ENCODE data around the gene UBE2J2. TPM values are rescaled to one million over a fixed set of nuclear protein-coding genes. Genes with fewer than 3 reads are reported as not detected.

Gene UBE2J2
- total and polyA plus RNA-seq, 2 experiments from 2014 or later, result 49.7 to 63.5 TPM

GRCh38 chr1:1247341-1247913 is 26.2 kb downstream of the UBE2J2 start:
- no peaks in the 10 kb centered on the region for H3F3A ChIP-seq (ENCODE audit: insufficient read depth)
- no peak overlapping the region for H3K4me3 ChIP-seq
- peak overlapping the region; percentile 19 for H3K4me2 ChIP-seq (ENCODE audit: unreplicated experiment)
- H3K9me3 ChIP-seq (ENCODE audit: low read depth), result no peaks in the 10 kb centered on the region
- 54 to 57% methylated on average over 23 to 24 of the region's 25 CpGs for WGBS, 2 experiments (ENCODE audit: low coverage in 1 of 2, low lambda C conversion rate in 2 of 2, missing lambda C conversion rate in 2 of 2)
- H4K20me1 ChIP-seq (ENCODE audit: insufficient read depth), result no peaks in the 10 kb centered on the region
- in situ Hi-C loops (cut with MboI), result no loop called here
- no peak overlapping the region for H3K9ac ChIP-seq
- no peak overlapping the region for H2AFZ ChIP-seq
- no peaks in the 10 kb centered on the region for H3K27me3 ChIP-seq (replicated peaks; ENCODE audit: insufficient read depth)
- TF ChIP-seq EZH2 (IDR thresholded peaks at IDR 0.05; ENCODE audit: insufficient read depth, poor library complexity, severe bottlenecking) (no peak), EZH2phosphoT487 (IDR thresholded peaks at IDR 0.05; ENCODE audit: insufficient read depth, low read depth) (no peak)
- H3K4me1 ChIP-seq (ENCODE audit: insufficient read depth), result no peaks in the 10 kb centered on the region
- H3K79me2 ChIP-seq (ENCODE audit: insufficient read depth), result no peaks in the 10 kb centered on the region
- no peak overlapping the region for H3K27ac ChIP-seq
- no peak for DNase-seq
- H3K36me3 ChIP-seq (ENCODE audit: low read depth), result no peaks in the 10 kb centered on the region
- H3K9me2 ChIP-seq (ENCODE audit: insufficient read depth), result no peaks in the 10 kb centered on the region

- WGBS, 2 experiments (ENCODE audit: low coverage in 1 of 2, low lambda C conversion rate in 2 of 2, missing lambda C conversion rate in 2 of 2), result 11 to 15% methylated on average over 29 to 44 of the region's 74 CpGs
- peak within 1 kb of the TSS; percentile 39 for H3K4me2 ChIP-seq (ENCODE audit: unreplicated experiment)
- H2AFZ ChIP-seq, result no peak within 1 kb of the TSS
- peak; percentile 59 for DNase-seq
- H4K20me1 ChIP-seq (ENCODE audit: insufficient read depth), result no peaks in the 10 kb centered on the region
- H3K36me3 ChIP-seq (ENCODE audit: low read depth), result no peaks in the 10 kb centered on the region
- no peaks in the 10 kb centered on the region for H3K4me1 ChIP-seq (ENCODE audit: insufficient read depth)
- in situ Hi-C loops (cut with MboI), result no loop called here
- H3K9ac ChIP-seq, result no peak within 1 kb of the TSS
- no peak within 1 kb of the TSS for H3K27ac ChIP-seq
- H3F3A ChIP-seq (ENCODE audit: insufficient read depth), result no peaks in the 10 kb centered on the region
- no peak for TF ChIP-seq EZH2 (IDR thresholded peaks at IDR 0.05; ENCODE audit: insufficient read depth, poor library complexity, severe bottlenecking)
- TF ChIP-seq EZH2phosphoT487 (IDR thresholded peaks at IDR 0.05; ENCODE audit: insufficient read depth, low read depth), result no peak
- H3K9me3 ChIP-seq (ENCODE audit: low read depth), result no peaks in the 10 kb centered on the region
- H3K79me2 ChIP-seq (ENCODE audit: insufficient read depth), result no peaks in the 10 kb centered on the region
- H3K27me3 ChIP-seq (replicated peaks; ENCODE audit: insufficient read depth), result no peaks in the 10 kb centered on the region
- H3K9me2 ChIP-seq (ENCODE audit: insufficient read depth), result no peaks in the 10 kb centered on the region
- 0 out of 2 replicates have a peak within 1 kb of the TSS, but pooled peaks have one; percentile 18 for H3K4me3 ChIP-seq
Measured at GRCh38 chr1:1246577-1247340, 26.9 kb downstream of the UBE2J2 start, which contains the start of gene C1QTNF12. Gene C1QTNF12, minus strand, starts transcription at chr1:1246722. Its CDS starts 32 bp downstream, at chr1:1246690.

- Histone ChIP-seq H3K9me2 (ENCODE audit: insufficient read depth) (no peaks in the 10 kb centered on the region), H3K79me2 (ENCODE audit: insufficient read depth) (no peaks in the 10 kb centered on the region), H3K9ac (no peak overlapping the region), H3K4me3 (no peak overlapping the region), H3F3A (ENCODE audit: insufficient read depth) (no peaks in the 10 kb centered on the region), H3K36me3 (ENCODE audit: low read depth) (no peaks in the 10 kb centered on the region), H3K4me1 (ENCODE audit: insufficient read depth) (no peaks in the 10 kb centered on the region), H2AFZ (no peak overlapping the region), H3K27me3 (replicated peaks; ENCODE audit: insufficient read depth) (no peaks in the 10 kb centered on the region), H3K9me3 (ENCODE audit: low read depth) (no peaks in the 10 kb centered on the region), H3K27ac (no peak overlapping the region), H4K20me1 (ENCODE audit: insufficient read depth) (no peaks in the 10 kb centered on the region), H3K4me2 (ENCODE audit: unreplicated experiment) (peak overlapping the region; percentile 39)
- in situ Hi-C loops (cut with MboI), result no loop called here
- 29% methylated on average over 39 to 42 of the region's 45 CpGs for WGBS, 2 experiments (ENCODE audit: low coverage in 1 of 2, low lambda C conversion rate in 2 of 2, missing lambda C conversion rate in 2 of 2)
- TF ChIP-seq EZH2 (IDR thresholded peaks at IDR 0.05; ENCODE audit: insufficient read depth, poor library complexity, severe bottlenecking) (no peak), EZH2phosphoT487 (IDR thresholded peaks at IDR 0.05; ENCODE audit: insufficient read depth, low read depth) (no peak)
- DNase-seq, result peak; percentile 35
Measured at GRCh38 chr1:1245817-1246576, 27.7 kb downstream of the UBE2J2 start.

GRCh38 chr1:1245178-1245816 is 28.4 kb downstream of the UBE2J2 start:
- H3K36me3 ChIP-seq (ENCODE audit: low read depth), result no peaks in the 10 kb centered on the region
- H3K9ac ChIP-seq, result no peak overlapping the region
- H3K4me1 ChIP-seq (ENCODE audit: insufficient read depth), result no peaks in the 10 kb centered on the region
- peak; percentile 15 for DNase-seq
- H3K4me3 ChIP-seq, result no peak overlapping the region
- in situ Hi-C loops (cut with MboI), result no loop called here
- H3K79me2 ChIP-seq (ENCODE audit: insufficient read depth), result no peaks in the 10 kb centered on the region
- no peaks in the 10 kb centered on the region for H3K27me3 ChIP-seq (replicated peaks; ENCODE audit: insufficient read depth)
- no peak overlapping the region for H3K27ac ChIP-seq
- 57 to 61% methylated on average over 20 to 23 of the region's 23 CpGs for WGBS, 2 experiments (ENCODE audit: low coverage in 1 of 2, low lambda C conversion rate in 2 of 2, missing lambda C conversion rate in 2 of 2)
- H3F3A ChIP-seq (ENCODE audit: insufficient read depth), result no peaks in the 10 kb centered on the region
- H3K4me2 ChIP-seq (ENCODE audit: unreplicated experiment), result no peak overlapping the region
- TF ChIP-seq EZH2 (IDR thresholded peaks at IDR 0.05; ENCODE audit: insufficient read depth, poor library complexity, severe bottlenecking) (no peak), EZH2phosphoT487 (IDR thresholded peaks at IDR 0.05; ENCODE audit: insufficient read depth, low read depth) (no peak)
- H3K9me2 ChIP-seq (ENCODE audit: insufficient read depth), result no peaks in the 10 kb centered on the region
- H2AFZ ChIP-seq, result no peak overlapping the region
- H4K20me1 ChIP-seq (ENCODE audit: insufficient read depth), result no peaks in the 10 kb centered on the region
- H3K9me3 ChIP-seq (ENCODE audit: low read depth), result no peaks in the 10 kb centered on the region
